Loucy (cell line): Measurements from ENCODE around the gene HAGH.

Experiments used
- H2AFZ ChIP-seq: fragments of 200-600 bp; sonication (generic); 2 replicates; pipeline ENCODE4 v1.6.0; 2016; ENCODE audit warnings: antibody characterized with exemption, mild to moderate bottlenecking, low read length, moderate library complexity
- H3F3A ChIP-seq: fragments of 200-600 bp; 2 replicates; pipeline ENCODE4 v1.6.0; 2016; ENCODE audit warnings: antibody characterized with exemption, low read depth, mild to moderate bottlenecking
- H3K27me3 ChIP-seq: fragments of 200-600 bp; sonication (generic); 2 replicates; pipeline ENCODE4 v1.6.1; 2014; ENCODE audit warnings: low read length, mild to moderate bottlenecking; ENCODE audit not compliant: insufficient read depth, poor library complexity, severe bottlenecking
- H3K36me3 ChIP-seq: fragments of 200-600 bp; sonication (generic); 2 replicates; pipeline ENCODE4 v1.6.1; 2016; ENCODE audit warnings: low read length; ENCODE audit not compliant: insufficient read depth
- H3K4me1 ChIP-seq: fragments of 200-600 bp; sonication (generic); 2 replicates; pipeline ENCODE4 v1.5.1; 2014; ENCODE audit warnings: low read length, mild to moderate bottlenecking; ENCODE audit not compliant: insufficient read depth, poor library complexity, severe bottlenecking
- H3K4me2 ChIP-seq: fragments of 200-600 bp; sonication (generic); 2 replicates; pipeline ENCODE4 v1.6.0; 2014; ENCODE audit warnings: antibody characterized with exemption, low read length, low read depth, mild to moderate bottlenecking; ENCODE audit not compliant: poor library complexity, severe bottlenecking
- H3K4me3 ChIP-seq: fragments of 200-600 bp; sonication (generic); 2 replicates; pipeline ENCODE4 v1.5.1; 2014; ENCODE audit warnings: low read length, mild to moderate bottlenecking, mixed read lengths; ENCODE audit not compliant: poor library complexity, severe bottlenecking
- H3K79me2 ChIP-seq: fragments of 200-600 bp; sonication (generic); 2 replicates; pipeline ENCODE4 v1.6.1; 2014; ENCODE audit warnings: low read length; ENCODE audit not compliant: insufficient read depth
- H3K9ac ChIP-seq: fragments of 200-600 bp; sonication (generic); 2 replicates; pipeline ENCODE4 v1.6.0; 2014; ENCODE audit warnings: mild to moderate bottlenecking, low read depth, low read length, moderate library complexity; ENCODE audit not compliant: poor library complexity, severe bottlenecking
- H3K9me2 ChIP-seq: fragments of 200-600 bp; sonication (generic); replicated peaks from 2 replicates; pipeline ENCODE4 v1.6.1; 2016; ENCODE audit warnings: low read depth, low read length, mixed read lengths
- H3K9me3 ChIP-seq: fragments of 200-600 bp; sonication (generic); 2 replicates; pipeline ENCODE4 v1.6.1; 2014; ENCODE audit warnings: mild to moderate bottlenecking, antibody characterized with exemption, low read length, low read depth; ENCODE audit not compliant: insufficient read depth
- H4K20me1 ChIP-seq: fragments of 200-600 bp; sonication (generic); 2 replicates; pipeline ENCODE4 v1.6.0; 2014; ENCODE audit warnings: antibody characterized with exemption, low read length, mild to moderate bottlenecking; ENCODE audit not compliant: insufficient read depth, poor library complexity, severe bottlenecking
- CTCF ChIP-seq: fragments of 200-600 bp; sonication (generic); conservative IDR thresholded peaks from 2 replicates; pipeline ENCODE4 v1.5.1; 2014; ENCODE audit warnings: mild to moderate bottlenecking, antibody characterized with exemption, low read length
- EZH2phosphoT487 ChIP-seq: fragments of 200-600 bp; IDR thresholded peaks from 2 replicates; pipeline ENCODE4 v1.6.1; 2018; ENCODE audit warnings: antibody characterized with exemption, mild to moderate bottlenecking, moderate library complexity, borderline replicate concordance

HAGH gene

GRCh38 chr16:1863681-1864460, 37.2 kb upstream of the HAGH start:
- H3K79me2 ChIP-seq: no peaks in the 10 kb centered on the region
- no peaks in the 10 kb centered on the region for H3K4me1 ChIP-seq
- no peaks in the 10 kb centered on the region for H4K20me1 ChIP-seq
- no peak overlapping the region for H3K9ac ChIP-seq
- H3K4me3 ChIP-seq: no peak overlapping the region
- no peaks in the 10 kb centered on the region for H3K9me2 ChIP-seq
- H3K36me3 ChIP-seq: no peaks in the 10 kb centered on the region
- no peaks in the 10 kb centered on the region for H3K9me3 ChIP-seq
- H3K4me2 ChIP-seq: no peak overlapping the region
- no peak overlapping the region for H2AFZ ChIP-seq
- no peaks in the 10 kb centered on the region for H3K27me3 ChIP-seq
- no peaks in the 10 kb centered on the region for H3F3A ChIP-seq
- TF ChIP-seq EZH2phosphoT487 (no peak), CTCF (0 out of 2 replicates have a peak, but pooled peaks have one; percentile 24)

- Histone ChIP-seq H3F3A (no peaks in the 10 kb centered on the region), H3K9me3 (no peaks in the 10 kb centered on the region), H2AFZ (no peak overlapping the region), H3K36me3 (no peaks in the 10 kb centered on the region), H3K4me3 (no peak overlapping the region), H3K79me2 (no peaks in the 10 kb centered on the region), H3K9me2 (no peaks in the 10 kb centered on the region), H3K4me1 (no peaks in the 10 kb centered on the region), H4K20me1 (no peaks in the 10 kb centered on the region), H3K27me3 (no peaks in the 10 kb centered on the region), H3K9ac (no peak overlapping the region), H3K4me2 (no peak overlapping the region)
- TF ChIP-seq EZH2phosphoT487 (no peak), CTCF (no peak)
Observed at GRCh38 chr16:1862394-1862793, 35.8 kb upstream of the HAGH start.

- no peaks in the 10 kb centered on the region for H3K27me3 ChIP-seq
- H3K4me2 ChIP-seq: no peak overlapping the region
- H3K36me3 ChIP-seq: no peaks in the 10 kb centered on the region
- no peaks in the 10 kb centered on the region for H3K79me2 ChIP-seq
- H4K20me1 ChIP-seq: no peaks in the 10 kb centered on the region
- no peak for TF ChIP-seq CTCF
- TF ChIP-seq EZH2phosphoT487: no peak
- no peaks in the 10 kb centered on the region for H3F3A ChIP-seq
- H3K9me3 ChIP-seq: no peaks in the 10 kb centered on the region
- H3K4me3 ChIP-seq: no peak overlapping the region
- H3K9me2 ChIP-seq: no peaks in the 10 kb centered on the region
- H2AFZ ChIP-seq: no peak overlapping the region
- H3K4me1 ChIP-seq: no peaks in the 10 kb centered on the region
- H3K9ac ChIP-seq: no peak overlapping the region
Observed at GRCh38 chr16:1861730-1862129, 35.1 kb upstream of the HAGH start.
